GM13977 (cell line): Measurements from ENCODE around the gene ANKRD28.
A peak's percentile ranks its signal among the peaks of the same experiment; 100 is the strongest.
"Not testable (repeated sequence)": the region's sequence is repeated elsewhere in the genome, so short reads cannot be mapped to it uniquely, and the experiment has no call there.

Source experiments
- DNase-seq: peaks from one replicate; pipeline ENCODE4 v3.0.0; 2012; ENCODE audit warnings: low spot score
- in situ Hi-C: fragments of 300-500 bp; cut with MboI; formaldehyde crosslinking; loops from one replicate; pipeline ENCODE4 v1.12.0; 2022; ENCODE audit warnings: low sequenced_read_pairs, low pct_unique_long_range_greater_than_20kb, mixed read lengths, inconsistent platforms; ENCODE audit not compliant: unreplicated experiment
- TF ChIP-seq, protein P1 (sequence below): IDR thresholded peaks from 2 replicates; pipeline ENCODE4 v1.5.1; 2012; ENCODE audit warnings: mild to moderate bottlenecking, control low read depth; ENCODE audit not compliant: insufficient read depth; ENCODE audit errors: extremely low read depth, missing control alignments

The ANKRD28 gene

GRCh38 chr3:15630646-15631350 is 167.0 kb downstream of the ANKRD28 start:
- DNase-seq, result peak; percentile 46
- TF ChIP-seq, protein P1, sequence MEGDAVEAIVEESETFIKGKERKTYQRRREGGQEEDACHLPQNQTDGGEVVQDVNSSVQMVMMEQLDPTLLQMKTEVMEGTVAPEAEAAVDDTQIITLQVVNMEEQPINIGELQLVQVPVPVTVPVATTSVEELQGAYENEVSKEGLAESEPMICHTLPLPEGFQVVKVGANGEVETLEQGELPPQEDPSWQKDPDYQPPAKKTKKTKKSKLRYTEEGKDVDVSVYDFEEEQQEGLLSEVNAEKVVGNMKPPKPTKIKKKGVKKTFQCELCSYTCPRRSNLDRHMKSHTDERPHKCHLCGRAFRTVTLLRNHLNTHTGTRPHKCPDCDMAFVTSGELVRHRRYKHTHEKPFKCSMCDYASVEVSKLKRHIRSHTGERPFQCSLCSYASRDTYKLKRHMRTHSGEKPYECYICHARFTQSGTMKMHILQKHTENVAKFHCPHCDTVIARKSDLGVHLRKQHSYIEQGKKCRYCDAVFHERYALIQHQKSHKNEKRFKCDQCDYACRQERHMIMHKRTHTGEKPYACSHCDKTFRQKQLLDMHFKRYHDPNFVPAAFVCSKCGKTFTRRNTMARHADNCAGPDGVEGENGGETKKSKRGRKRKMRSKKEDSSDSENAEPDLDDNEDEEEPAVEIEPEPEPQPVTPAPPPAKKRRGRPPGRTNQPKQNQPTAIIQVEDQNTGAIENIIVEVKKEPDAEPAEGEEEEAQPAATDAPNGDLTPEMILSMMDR, result no peak
- in situ Hi-C loops, result loop anchor here (10.0 kb wide), 1 partner anchor 174 kb away; no protein-coding TSS in a partner anchor

GRCh38 chr3:15629860-15630597 is 167.8 kb downstream of the ANKRD28 start:
- DNase-seq, result peak; percentile 79
- TF ChIP-seq, protein P1, result peak; percentile 75
- in situ Hi-C loops, result loop anchor here (10.0 kb wide), 1 partner anchor 175 kb away; no protein-coding TSS in a partner anchor

GRCh38 chr3:15628967-15629366 is 168.8 kb downstream of the ANKRD28 start:
- in situ Hi-C loops, result no loop called here
- no peak for DNase-seq
- TF ChIP-seq, protein P1, result no peak

- TF ChIP-seq, protein P1, result no peak
- no peak for DNase-seq
- in situ Hi-C loops, result no loop called here
These were observed 174.0 kb downstream of the ANKRD28 start for GRCh38 chr3:15623535-15624440.

- in situ Hi-C loops, DNase-seq: not testable (repeated sequence)
These were observed 177.9 kb downstream of the ANKRD28 start for GRCh38 chr3:15619659-15620464.
